VCaP (cell line): ENCODE data around the gene PTPN2.

Experiments
- H3K27ac ChIP-seq: fragments of 450-650 bp; 2 replicates; pipeline ENCODE4 v1.5.1; 2017
- TF ChIP-seq, protein P1 (sequence below): fragments of 450-650 bp; conservative IDR thresholded peaks from 2 replicates; pipeline ENCODE4 v1.5.1; 2017; ENCODE audit warnings: mild to moderate bottlenecking, moderate library complexity

Gene PTPN2

DNA sequence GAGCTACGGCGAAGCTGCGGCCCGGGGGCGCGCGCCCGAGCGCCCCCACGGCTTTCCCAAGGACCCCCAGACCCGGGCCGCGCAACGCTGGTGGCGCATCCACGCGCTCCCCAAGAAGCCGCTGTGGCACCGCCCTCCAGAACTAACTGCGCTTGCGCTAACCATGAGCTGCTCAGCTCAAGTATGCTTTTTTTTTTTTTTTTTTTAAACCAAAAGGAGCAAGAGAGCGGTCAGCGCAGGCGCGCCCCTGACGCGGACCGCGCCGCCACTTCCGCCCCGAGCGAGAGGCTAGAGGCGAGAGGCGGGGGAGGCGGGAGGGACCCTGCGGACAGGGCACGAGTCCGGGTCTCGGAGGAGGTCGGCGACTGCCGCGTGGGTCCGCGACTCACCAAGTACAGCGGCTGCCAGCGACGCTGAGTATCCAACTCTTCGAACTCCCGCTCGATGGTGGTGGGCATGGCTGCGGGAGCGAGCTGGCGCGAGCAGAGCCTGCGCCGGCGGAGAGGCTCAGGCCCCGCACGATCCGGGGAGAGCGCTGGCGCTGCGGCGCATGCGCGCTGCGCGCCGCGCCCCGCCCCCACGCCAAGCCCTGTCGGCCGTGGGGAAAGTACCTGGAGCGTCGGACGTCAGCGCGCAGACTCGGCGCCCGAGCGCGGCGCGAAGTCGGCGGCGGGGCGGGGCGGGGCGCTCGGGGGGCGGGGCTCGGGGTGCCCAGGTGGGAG lies at the start of gene PTPN2:
Gene PTPN2 (minus strand): TSS at position 554 of the 722 bp plus-strand sequence. CDS start 96 bp downstream, at position 458.
- TF ChIP-seq, protein P1, sequence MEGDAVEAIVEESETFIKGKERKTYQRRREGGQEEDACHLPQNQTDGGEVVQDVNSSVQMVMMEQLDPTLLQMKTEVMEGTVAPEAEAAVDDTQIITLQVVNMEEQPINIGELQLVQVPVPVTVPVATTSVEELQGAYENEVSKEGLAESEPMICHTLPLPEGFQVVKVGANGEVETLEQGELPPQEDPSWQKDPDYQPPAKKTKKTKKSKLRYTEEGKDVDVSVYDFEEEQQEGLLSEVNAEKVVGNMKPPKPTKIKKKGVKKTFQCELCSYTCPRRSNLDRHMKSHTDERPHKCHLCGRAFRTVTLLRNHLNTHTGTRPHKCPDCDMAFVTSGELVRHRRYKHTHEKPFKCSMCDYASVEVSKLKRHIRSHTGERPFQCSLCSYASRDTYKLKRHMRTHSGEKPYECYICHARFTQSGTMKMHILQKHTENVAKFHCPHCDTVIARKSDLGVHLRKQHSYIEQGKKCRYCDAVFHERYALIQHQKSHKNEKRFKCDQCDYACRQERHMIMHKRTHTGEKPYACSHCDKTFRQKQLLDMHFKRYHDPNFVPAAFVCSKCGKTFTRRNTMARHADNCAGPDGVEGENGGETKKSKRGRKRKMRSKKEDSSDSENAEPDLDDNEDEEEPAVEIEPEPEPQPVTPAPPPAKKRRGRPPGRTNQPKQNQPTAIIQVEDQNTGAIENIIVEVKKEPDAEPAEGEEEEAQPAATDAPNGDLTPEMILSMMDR = no peak
- peak within 1 kb of the TSS; percentile 95 for H3K27ac ChIP-seq

DNA sequence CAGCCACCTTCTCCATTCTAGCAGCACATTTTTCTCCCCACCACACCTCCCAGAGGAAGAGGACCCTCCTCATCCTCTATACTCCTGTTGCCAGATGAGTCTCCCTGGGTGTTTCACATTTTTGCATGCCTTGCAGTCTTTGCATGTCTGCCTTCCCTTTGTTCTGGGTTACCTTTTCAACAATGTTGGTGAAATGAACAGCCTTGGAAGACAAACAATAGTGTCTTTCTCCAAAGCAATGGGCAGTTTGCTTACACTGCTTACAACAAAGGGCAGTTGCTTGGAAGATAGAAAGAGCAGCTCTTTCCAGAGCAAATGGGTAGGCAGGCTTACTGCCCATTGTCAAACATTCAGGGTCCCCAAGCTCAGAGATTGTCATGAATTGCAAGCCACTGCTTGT lies 49.3 kb upstream of the PTPN2 start:
- no peak overlapping the region for H3K27ac ChIP-seq
- TF ChIP-seq, protein P1 = no peak

DNA sequence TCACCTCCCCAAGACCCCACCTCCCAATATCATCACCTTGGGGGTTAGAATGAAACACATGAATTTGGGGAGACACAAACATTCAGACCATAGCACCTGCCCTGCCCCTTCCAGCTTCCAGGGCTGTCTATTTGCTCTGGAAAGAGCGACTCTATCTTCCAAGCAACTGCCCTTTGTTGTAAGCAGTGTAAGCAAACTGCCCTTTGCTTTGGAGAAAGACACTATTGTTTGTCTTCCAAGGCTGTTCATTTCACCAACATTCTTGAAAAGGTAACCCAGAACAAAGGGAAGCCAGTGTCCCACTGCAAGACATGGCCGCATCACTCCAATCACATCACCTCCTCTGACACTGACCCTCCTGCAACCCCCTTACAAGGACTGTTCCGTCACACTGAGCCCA lies 46.9 kb upstream of the PTPN2 start:
- no peak overlapping the region for H3K27ac ChIP-seq
- TF ChIP-seq, protein P1 = no peak

DNA sequence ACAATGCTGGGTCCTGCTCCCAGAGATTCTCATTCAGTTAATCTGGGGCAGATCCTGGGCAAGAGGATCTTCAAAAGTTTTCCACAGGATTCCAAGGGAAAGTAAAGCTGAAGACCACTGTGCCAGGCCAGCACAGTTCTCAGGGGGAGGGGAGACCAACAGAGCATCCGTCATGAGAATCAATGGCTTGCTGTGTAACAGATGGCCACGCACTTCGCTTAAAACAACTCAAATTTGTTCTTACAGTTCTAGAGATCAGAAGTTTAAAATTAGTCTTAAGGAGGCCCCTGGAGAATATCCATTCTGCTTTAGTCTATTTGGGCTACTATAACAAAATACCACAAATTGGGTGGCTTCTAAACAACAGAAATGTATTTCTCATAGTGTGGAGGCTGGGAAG lies 46.3 kb upstream of the PTPN2 start:
- TF ChIP-seq, protein P1 = no peak
- H3K27ac ChIP-seq = no peak overlapping the region

DNA sequence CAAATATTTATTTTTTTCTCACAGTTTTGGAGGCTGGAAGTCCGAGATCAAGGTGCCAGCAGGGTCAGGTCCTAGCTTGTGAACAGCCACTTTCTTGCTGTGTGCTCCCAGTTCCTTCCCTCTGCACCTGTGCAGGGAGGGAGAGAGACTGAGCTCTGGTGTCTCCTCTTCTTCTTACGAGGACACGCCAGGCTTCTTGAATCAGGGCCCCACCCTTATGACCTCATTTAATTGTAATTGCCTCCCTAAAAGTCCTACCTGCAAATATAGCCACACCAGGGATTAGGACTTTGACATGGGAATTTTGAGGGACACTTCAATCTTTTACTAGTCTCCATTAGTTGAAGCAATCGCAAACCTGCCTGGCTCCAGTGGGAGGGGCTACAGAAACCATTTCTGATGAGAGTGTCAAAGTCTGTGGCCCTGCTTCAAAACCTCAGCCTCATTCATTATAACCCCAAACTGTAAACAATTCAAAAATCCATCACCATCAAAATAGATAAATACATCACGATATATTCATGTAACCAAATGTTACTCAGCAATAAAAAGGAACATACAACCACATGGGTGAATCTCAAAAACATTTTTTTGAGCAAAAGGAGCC lies 45.5 kb upstream of the PTPN2 start:
- no peak overlapping the region for H3K27ac ChIP-seq

DNA sequence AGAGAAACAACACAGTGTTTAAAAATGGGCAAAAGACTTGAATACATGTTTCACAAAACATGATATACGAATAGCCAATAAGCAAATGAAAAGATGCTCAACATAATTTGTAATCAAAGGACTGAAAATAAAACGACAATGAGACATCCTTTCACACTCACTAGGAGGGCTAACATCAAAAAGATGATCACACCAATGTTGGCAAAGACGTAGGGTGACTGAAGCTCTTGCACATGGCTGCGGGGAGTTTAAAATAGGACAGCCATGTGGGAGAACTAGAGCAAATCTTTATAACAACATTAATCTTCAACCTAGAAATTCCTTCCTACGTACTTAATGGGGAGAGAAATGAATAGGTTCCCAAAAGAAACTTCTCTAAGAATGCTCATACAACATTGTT lies 44.6 kb upstream of the PTPN2 start:
- H3K27ac ChIP-seq = no peak overlapping the region
- TF ChIP-seq, protein P1 = no peak

More for the DNA sequence above, 45.5 kb upstream of the PTPN2 start:
- TF ChIP-seq, protein P1 = no peak

DNA sequence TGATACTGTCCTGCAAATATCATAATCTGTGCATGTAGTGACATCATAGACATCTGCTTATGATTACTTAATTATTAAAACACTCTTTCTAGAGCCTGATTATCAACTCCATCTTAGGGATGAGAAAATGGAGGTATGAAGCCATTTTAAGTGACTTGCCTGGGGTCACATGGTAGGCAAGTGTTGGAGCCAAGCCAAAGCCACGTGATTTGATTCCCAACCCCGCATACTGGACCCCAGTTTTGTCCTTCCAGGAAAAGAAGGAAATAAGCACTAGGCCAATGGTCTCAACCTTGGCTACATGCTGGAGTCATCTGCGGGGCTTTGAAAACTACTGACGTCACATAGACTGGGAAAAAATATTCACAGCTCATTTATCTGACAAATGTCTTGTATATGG lies 44.2 kb upstream of the PTPN2 start:
- TF ChIP-seq, protein P1 = no peak
- H3K27ac ChIP-seq = no peak overlapping the region
